ENCODE measurements around the gene HSPG2. TPM values are rescaled to one million over a fixed set of nuclear protein-coding genes. Genes with fewer than 3 reads are reported as not detected.

HSPG2 gene
- polyA plus RNA-seq, 1 donor from 2014 or later, result 0.79 TPM

DNA sequence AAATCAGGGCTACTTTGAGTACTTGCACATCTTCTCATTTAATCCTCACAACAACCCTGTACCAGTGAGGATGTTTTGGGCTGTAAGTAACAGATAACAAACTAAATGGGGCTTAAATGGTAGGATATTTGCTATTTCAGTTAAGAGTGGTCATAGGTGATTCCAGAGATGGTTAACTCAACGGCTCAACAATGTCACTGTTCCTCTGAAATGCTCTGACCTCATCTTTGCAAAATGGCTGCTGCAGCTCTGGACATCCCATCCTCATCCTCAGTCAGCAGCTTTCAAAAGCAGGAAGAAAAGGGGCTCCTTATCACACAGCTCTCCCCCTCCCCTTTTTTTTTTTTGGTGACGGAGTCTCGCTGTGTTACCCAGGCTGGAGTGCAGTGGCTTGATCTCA, 123.6 kb downstream of the HSPG2 start:
- no peaks in the 10 kb centered on the region for H4K20me1 ChIP-seq (ENCODE audit: insufficient read depth)
- H2AFZ ChIP-seq (ENCODE audit: low read depth, low read length), result no peak overlapping the region
- H3K27me3 ChIP-seq (ENCODE audit: insufficient read depth, low read depth, low read length), result peaks cover 7% of the 10 kb centered on the region
- H3K79me2 ChIP-seq (replicated peaks; ENCODE audit: insufficient read depth, low read length), result no peaks in the 10 kb centered on the region
- no peaks in the 10 kb centered on the region for H3K9me3 ChIP-seq (ENCODE audit: low read length)
- no peak overlapping the region for H3K9ac ChIP-seq (ENCODE audit: low read length)
- no peak overlapping the region for H3K4me2 ChIP-seq (ENCODE audit: low read length)
- no peak overlapping the region for H3K4me3 ChIP-seq (ENCODE audit: low read length)
- TF ChIP-seq, protein P1, sequence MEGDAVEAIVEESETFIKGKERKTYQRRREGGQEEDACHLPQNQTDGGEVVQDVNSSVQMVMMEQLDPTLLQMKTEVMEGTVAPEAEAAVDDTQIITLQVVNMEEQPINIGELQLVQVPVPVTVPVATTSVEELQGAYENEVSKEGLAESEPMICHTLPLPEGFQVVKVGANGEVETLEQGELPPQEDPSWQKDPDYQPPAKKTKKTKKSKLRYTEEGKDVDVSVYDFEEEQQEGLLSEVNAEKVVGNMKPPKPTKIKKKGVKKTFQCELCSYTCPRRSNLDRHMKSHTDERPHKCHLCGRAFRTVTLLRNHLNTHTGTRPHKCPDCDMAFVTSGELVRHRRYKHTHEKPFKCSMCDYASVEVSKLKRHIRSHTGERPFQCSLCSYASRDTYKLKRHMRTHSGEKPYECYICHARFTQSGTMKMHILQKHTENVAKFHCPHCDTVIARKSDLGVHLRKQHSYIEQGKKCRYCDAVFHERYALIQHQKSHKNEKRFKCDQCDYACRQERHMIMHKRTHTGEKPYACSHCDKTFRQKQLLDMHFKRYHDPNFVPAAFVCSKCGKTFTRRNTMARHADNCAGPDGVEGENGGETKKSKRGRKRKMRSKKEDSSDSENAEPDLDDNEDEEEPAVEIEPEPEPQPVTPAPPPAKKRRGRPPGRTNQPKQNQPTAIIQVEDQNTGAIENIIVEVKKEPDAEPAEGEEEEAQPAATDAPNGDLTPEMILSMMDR (IDR thresholded peaks at IDR 0.05; ENCODE audit: poor library complexity, severe bottlenecking), result no peak
- no peak for TF ChIP-seq RAD21 (conservative IDR thresholded peaks at IDR 0.05)
- TF ChIP-seq EP300 (conservative IDR thresholded peaks at IDR 0.05; ENCODE audit: poor library complexity, severe bottlenecking), result no peak
- TF ChIP-seq, protein P2, sequence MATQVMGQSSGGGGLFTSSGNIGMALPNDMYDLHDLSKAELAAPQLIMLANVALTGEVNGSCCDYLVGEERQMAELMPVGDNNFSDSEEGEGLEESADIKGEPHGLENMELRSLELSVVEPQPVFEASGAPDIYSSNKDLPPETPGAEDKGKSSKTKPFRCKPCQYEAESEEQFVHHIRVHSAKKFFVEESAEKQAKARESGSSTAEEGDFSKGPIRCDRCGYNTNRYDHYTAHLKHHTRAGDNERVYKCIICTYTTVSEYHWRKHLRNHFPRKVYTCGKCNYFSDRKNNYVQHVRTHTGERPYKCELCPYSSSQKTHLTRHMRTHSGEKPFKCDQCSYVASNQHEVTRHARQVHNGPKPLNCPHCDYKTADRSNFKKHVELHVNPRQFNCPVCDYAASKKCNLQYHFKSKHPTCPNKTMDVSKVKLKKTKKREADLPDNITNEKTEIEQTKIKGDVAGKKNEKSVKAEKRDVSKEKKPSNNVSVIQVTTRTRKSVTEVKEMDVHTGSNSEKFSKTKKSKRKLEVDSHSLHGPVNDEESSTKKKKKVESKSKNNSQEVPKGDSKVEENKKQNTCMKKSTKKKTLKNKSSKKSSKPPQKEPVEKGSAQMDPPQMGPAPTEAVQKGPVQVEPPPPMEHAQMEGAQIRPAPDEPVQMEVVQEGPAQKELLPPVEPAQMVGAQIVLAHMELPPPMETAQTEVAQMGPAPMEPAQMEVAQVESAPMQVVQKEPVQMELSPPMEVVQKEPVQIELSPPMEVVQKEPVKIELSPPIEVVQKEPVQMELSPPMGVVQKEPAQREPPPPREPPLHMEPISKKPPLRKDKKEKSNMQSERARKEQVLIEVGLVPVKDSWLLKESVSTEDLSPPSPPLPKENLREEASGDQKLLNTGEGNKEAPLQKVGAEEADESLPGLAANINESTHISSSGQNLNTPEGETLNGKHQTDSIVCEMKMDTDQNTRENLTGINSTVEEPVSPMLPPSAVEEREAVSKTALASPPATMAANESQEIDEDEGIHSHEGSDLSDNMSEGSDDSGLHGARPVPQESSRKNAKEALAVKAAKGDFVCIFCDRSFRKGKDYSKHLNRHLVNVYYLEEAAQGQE (IDR thresholded peaks at IDR 0.05; ENCODE audit: borderline replicate concordance), result no peak
- no peak for TF ChIP-seq TAF1 (IDR thresholded peaks at IDR 0.05; ENCODE audit: low read depth)
- TF ChIP-seq EZH2 (IDR thresholded peaks at IDR 0.05; ENCODE audit: borderline replicate concordance, insufficient read depth, low read length, poor library complexity, severe bottlenecking), result no peak
- TF ChIP-seq POLR2AphosphoS5 (IDR thresholded peaks at IDR 0.05), result no peak
- no peak for TF ChIP-seq SMC3 (conservative IDR thresholded peaks at IDR 0.05; ENCODE audit: poor library complexity)
- TF ChIP-seq MXI1 (conservative IDR thresholded peaks at IDR 0.05; ENCODE audit: poor library complexity, severe bottlenecking), result no peak
- H3K9me2 ChIP-seq (ENCODE audit: insufficient read depth, low read length), result no peaks in the 10 kb centered on the region
- no peaks in the 10 kb centered on the region for H3K36me3 ChIP-seq (ENCODE audit: insufficient read depth, low read length)
- H3F3A ChIP-seq (ENCODE audit: insufficient read depth, low read length, poor library complexity, severe bottlenecking), result no peaks in the 10 kb centered on the region
- no peak overlapping the region for H3K27ac ChIP-seq (ENCODE audit: low read length)

DNA sequence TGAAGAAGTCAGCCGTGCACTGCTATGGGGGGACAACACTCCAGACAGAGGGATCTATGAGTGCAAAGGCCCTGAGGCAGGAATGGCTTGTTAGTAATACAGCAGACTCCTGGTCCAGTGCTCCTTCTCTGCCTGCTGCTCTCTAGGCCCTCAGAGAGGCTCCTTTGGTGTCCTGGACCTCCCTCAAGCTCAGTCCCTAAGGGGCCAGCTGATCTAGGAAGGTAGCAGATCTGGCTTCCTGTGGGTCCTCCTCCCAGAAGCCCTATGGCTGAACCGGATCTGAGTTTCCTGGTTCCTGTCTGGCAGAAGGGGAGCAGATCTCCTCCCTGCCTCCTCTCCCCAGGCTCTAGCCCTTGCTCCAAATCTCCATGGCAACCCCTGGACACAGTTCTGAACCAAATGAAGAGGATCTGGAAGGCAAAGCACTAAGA, 125.2 kb downstream of the HSPG2 start, which contains the start of gene LDLRAD2:
Gene LDLRAD2, plus strand, starts transcription at position 391 of the 431 bp plus-strand sequence. CDS start 187 bp downstream, outside the sequence.
- no peaks in the 10 kb centered on the region for H4K20me1 ChIP-seq (ENCODE audit: insufficient read depth)
- no peak for TF ChIP-seq RAD21 (conservative IDR thresholded peaks at IDR 0.05)
- TF ChIP-seq MXI1 (conservative IDR thresholded peaks at IDR 0.05; ENCODE audit: poor library complexity, severe bottlenecking), result no peak
- TF ChIP-seq EZH2 (IDR thresholded peaks at IDR 0.05; ENCODE audit: borderline replicate concordance, insufficient read depth, low read length, poor library complexity, severe bottlenecking), result no peak
- TF ChIP-seq POLR2AphosphoS5 (IDR thresholded peaks at IDR 0.05), result no peak
- TF ChIP-seq EP300 (conservative IDR thresholded peaks at IDR 0.05; ENCODE audit: poor library complexity, severe bottlenecking), result no peak
- H3K27ac ChIP-seq (ENCODE audit: low read length), result no peak within 1 kb of the TSS
- H3K9ac ChIP-seq (ENCODE audit: low read length), result no peak within 1 kb of the TSS
- H3K36me3 ChIP-seq (ENCODE audit: insufficient read depth, low read length), result no peaks in the 10 kb centered on the region
- no peaks in the 10 kb centered on the region for H3K9me3 ChIP-seq (ENCODE audit: low read length)
- no peaks in the 10 kb centered on the region for H3K9me2 ChIP-seq (ENCODE audit: insufficient read depth, low read length)
- no peaks in the 10 kb centered on the region for H3K79me2 ChIP-seq (replicated peaks; ENCODE audit: insufficient read depth, low read length)
- no peaks in the 10 kb centered on the region for H3F3A ChIP-seq (ENCODE audit: insufficient read depth, low read length, poor library complexity, severe bottlenecking)
- peaks cover 7% of the 10 kb centered on the region for H3K27me3 ChIP-seq (ENCODE audit: insufficient read depth, low read depth, low read length)
- no peak within 1 kb of the TSS for H3K4me2 ChIP-seq (ENCODE audit: low read length)
- no peak within 1 kb of the TSS for H2AFZ ChIP-seq (ENCODE audit: low read depth, low read length)
- H3K4me3 ChIP-seq (ENCODE audit: low read length), result no peak within 1 kb of the TSS

Data from neural cell (in vitro differentiated cells).